Activated CD8-positive, alpha-beta memory T cell treated with anti-CD3 and anti-CD28 coated beads for 48 hours (primary cell): ENCODE data around the gene MAGI2.

Experiments
- DNase-seq, 3 experiments: peaks; one replicate each; pipeline ENCODE4 v3.0.0-alpha.2; 2020; ENCODE audit warnings: low read depth in 2 of 3, low spot score in 2 of 3

Gene MAGI2

DNA sequence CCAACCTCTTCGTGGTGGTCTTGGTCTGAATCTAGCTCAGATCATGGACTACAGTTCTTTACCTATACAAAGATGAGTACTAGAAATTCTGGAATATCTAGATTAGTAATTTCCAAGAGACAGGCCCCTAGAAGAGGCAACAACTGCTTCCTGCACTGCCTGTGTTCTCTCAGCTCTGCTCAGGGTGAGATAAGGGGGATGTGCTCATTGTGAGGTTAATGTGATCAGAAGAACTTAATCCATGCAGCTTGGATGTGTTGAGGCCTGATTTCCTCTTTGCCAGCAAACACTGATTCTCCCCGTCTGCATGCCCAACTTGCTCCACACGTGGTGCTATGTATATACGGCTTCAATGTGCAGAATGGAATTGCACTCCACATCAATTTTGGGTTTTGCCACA, 1386.9 kb downstream of the MAGI2 start:
- no peak for DNase-seq

DNA sequence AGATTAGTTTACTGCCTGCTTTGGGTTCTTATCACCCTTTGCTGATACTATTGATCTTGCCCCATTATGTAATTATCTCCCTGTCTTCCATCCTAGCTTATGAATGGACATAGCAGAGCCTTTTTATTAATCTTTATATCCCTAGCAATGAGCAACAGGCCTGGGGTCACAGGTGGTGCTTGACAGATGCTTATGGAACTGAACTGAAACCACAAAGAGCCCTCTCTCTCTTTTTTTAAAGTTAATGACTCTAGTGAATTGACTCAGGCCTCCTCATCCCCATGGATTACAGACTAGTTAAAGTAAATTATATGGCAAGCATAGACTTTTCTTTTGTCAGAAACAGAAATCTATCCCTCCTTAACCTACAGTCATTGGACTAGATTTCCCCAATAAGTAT, 1389.7 kb downstream of the MAGI2 start:
- no peak for DNase-seq

DNA sequence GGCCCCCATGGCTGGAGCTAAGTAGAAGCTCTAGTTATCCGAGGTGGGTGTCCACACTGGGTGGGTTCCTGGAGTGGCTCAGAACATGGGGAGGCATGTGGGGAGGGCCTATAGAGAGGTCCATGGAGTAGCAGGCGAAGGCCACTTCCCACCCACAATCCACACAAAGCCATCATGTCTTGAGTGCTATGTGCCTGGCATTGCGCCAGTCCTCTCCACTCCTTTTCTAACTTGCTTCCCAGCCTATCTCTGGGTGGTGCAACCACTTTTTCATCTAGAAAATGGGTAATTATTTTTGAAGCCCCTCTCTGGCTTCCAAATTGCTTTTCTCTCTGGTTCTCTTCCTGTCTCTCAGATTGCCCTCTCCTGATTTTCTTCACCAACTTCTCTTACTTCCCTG, 1391.3 kb downstream of the MAGI2 start:
- DNase-seq, result no peak

DNA sequence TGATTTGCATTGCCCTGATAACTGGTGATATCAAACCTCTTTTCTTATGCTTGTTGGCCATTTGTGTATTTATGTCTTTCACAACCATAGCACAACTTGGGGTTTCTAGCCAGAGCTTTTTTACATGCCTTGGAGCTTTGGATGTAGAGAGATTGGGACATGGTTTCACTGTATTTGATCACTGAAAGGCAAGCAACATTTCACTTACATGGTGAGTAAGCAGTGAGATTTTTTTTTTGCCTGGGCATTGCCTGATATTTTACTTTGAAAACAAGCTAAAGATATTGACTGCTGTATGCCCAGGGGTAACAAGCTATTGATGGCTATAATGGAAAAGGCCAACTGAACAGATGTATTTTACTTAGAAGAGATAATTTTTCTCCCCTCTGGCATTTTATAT, 1395.9 kb downstream of the MAGI2 start:
- DNase-seq, result no peak

DNA sequence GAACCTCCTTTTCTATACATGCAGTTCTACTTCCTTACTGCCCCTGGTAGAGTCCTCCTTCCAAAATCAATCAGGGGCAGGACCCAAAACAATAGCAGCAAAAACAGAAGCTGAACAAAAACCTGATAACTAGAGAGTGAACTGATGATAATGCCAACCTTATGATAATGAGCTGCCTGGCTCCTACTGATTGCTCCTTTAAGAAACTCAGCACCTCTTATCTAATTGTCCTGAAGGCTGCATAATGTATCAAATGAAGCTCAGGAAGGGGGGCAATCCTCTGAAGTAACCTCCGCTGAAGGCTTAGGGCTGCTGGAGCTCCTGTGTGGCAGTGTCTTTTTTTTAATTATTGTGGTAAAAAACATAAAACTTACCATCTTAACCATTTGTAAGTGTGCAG, 1397.9 kb downstream of the MAGI2 start:
- no peak for DNase-seq

DNA sequence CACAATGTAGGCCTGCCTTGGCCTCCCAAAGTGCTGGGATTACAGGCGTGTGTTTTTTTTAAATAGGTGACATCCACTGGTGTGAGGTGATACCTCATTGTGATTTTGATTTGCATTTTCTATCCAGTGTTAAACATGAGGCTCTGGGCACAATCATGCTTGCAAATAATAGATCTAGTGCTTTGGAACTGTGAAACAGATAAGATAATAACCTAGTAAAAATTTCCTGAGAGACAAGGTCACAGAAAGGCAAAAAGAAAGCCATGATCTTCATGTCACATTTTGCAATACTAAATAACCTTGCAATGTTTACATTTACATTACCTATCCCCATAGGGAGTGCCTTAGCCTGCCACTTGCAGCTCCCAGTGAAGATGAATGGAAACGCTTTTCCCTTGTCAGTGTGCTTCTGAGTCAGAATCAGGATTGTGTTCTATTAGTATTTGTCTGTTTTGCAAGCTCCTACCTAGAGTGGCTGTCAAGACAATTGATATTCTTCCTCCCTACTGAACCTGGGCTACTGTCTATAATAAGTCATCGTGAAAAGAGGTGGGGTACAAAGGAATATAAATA, 1398.4 kb downstream of the MAGI2 start:
- no peak for DNase-seq

DNA sequence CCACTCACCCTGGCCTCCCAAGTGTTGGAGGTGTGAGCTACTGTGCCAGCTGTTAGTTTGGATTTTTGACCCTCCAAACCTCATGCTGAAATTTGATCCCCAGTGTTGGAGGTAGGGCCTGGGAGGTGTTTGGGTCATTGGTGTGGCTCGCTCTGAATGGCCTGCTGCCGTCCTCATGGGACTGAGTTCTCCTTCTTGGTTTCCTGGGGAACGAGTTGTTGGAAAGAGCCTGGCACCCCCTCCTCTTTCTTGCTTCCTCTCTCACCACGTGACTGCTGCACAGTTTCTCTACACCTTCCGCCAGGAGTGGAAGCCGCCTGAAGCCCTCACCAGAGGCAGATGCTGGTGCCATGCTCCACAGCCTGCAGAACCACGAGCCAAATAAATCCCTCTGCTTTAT, 1401.4 kb downstream of the MAGI2 start:
- no peak for DNase-seq

DNA sequence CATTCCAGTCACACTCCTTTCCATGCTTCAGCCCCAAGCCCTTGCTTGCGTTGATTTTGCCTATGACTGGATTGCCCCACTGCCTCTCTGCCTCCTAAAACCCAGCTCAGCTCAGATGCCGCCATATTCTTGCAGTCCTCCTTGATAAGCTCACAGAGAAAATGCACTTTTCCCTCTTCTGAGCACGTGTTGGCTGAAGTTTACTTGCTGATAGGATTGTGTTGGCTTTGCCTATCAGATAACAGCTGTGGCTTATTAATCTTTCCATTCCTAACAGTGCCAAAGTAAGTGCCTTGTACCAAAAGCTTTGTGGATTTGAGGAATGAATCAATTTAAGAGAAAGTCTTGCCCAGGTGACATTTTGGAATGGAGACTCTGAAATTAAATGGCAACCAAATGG, 1405.7 kb downstream of the MAGI2 start:
- DNase-seq, result no peak

DNA sequence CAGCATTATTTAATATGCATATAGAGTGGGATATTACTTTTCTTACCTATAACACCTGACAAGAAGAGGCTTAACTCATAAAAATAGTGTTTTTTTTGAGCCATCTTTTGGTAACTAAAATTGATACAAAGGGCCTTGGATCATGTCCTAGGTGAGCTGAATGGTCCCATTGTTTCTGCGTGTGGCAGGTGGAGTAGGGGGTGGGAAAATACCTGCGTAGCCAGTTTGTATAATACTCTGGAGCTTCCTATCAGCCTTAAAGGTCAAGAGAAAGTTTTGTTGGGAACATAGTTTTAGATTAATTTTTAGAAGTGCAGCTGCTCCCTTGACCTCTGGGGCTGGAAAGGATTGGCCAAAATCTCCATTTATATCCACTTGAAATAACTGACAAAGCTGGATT, 1410.3 kb downstream of the MAGI2 start:
- DNase-seq, result no peak

DNA sequence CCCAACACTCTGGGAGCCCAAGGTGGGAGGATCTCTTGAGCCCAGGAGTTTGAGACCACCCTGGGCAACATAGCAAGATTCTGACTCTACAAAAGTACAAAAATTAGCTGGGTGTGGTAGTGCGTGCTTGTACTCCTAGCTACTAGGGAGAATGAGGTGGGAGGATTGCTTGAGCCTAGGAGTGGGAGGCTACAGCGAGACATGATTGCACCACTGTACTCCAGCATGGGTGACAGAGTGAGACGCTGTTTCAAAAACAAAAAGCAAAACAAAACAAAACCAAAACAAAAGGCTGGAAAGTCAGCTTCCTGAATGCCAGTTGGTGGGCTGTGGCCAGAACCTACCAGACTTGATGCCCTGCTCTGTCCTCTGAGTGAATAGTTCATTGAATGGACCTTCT, 1412.0 kb downstream of the MAGI2 start:
- no peak for DNase-seq

DNA sequence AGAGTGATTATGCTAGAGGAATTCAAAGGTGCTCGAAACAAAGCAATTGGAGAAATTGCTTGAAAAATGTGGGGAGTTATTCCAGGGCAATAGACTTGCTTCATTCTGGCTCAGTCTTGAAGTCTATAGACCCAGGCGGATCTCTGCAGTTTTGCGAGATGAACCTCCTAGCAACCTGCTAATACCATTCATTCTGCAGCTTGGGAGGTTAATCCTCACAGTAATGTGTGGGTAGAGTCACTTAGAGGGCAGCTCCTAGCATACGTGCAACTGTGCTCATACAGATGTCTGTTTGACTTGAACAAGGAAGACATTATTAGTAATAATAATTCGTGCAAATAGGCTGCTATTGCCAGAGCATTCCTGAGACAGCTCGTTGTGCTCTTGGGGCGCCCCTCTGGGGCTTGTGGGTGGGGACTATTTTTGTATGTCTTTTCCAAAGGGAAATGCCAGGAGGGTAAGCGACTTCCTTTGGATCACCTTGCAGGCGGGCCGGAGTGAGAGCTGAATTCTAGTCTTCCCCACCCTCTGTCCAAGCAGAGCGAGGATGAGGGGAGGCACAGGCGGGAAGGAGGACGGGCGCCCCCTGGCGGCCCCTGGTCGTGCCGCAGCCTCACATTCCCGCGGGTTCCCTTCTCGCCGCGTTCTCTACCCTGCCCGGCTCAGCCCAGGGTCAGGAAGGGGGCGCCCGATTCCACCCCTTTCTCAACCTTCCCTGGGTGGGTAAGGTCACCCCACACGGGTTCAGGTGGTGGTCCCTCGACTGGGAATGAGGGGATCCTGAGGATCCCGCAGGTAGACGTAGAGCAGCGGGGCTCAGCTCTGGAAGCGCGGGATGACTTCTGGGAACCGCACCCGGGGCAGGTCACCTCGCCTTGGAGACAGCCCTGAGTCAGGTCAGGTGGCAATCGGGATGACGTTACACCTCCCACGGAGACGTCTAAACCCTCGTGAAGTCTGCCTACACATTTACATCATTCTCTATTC, 1413.4 kb downstream of the MAGI2 start:
- DNase-seq, result peak in 2 of 3 experiments; percentile 21 to 22

DNA sequence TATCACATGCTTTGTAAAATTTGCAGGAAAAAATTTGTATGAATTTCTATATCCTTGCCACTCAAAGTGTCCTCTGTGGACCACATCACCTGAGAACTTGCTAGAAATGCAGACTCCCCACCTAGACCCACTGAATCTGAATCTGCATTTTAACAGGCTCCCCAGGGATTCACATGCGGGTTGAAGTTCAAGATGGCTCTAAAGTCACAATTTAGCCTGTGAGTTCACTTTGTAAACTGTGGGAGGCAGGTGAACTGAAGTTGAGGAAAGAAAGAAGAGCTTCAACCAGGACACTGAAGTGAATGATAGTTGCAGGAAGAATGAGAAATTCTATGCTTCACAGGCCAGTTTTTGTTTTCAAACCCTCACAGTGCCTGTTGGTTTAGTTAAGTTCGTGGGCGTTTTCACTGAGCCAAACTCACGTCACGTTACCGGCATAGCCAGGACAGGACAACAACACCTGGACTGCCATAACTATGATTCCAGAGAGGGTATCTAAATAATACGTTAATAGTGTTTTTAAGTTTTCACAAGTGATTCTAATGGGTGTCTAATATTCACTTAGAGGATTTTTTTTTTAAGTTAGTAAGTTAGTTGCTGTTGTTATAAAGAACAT, 1414.9 kb downstream of the MAGI2 start:
- DNase-seq, result no peak

DNA sequence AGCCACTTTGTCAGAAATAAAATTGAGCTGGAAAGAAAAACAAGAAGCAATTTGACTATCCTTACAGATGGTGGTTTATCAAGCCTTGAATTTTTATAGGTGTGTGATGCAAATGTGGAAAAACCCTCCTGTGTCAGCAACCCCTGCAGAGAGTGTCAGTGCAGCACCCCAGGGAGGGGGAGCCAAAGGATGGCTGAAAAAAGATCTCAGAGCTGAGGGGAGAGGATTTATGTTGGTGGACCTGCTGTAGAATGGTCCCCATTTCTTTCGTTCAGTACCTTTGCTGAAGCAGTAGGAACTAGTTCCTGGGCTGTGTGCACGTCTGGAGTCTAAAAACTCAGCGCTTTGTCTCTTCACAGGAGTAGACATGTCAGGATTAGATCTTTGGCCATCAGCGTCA, 1415.9 kb downstream of the MAGI2 start:
- DNase-seq, result no peak

DNA sequence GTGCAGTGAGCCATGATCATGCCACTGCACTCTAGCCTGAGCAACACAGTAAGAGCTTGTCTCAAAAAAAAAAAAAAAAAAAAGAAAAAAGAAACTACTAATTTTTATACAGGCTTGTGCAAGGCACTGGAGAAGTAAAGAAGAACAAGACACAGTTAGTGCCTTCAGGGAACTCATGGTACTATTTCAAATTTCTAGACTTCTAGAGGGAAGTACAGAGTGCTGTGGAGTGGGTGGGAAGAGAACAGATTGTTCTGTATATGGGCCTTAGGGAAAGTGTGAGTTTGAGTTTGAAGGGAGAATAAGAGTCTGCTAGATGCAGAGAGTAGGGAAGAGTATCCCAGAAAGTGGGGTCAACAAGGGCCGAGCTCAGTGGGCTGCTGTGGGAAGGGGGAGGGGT, 1420.1 kb downstream of the MAGI2 start:
- no peak for DNase-seq

DNA sequence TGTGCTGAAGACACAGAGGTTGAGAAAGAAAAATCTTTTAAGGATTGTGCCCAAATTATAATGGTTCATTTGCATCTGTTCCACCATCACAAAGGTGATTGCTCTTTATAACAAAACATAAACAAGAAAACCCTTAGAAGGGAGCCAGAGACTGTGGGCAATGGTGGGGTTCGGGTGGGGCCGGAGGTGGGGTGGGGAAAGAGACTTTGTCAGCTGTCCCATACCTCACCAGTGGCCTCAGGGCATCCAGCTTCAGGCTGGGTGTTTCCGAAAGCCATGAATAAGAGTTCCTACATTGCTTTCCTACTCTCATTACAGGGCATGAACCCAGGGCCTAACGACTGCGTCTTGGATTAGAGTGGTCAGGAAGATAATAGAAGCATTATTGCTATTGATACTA, 1427.0 kb downstream of the MAGI2 start:
- DNase-seq, result no peak

DNA sequence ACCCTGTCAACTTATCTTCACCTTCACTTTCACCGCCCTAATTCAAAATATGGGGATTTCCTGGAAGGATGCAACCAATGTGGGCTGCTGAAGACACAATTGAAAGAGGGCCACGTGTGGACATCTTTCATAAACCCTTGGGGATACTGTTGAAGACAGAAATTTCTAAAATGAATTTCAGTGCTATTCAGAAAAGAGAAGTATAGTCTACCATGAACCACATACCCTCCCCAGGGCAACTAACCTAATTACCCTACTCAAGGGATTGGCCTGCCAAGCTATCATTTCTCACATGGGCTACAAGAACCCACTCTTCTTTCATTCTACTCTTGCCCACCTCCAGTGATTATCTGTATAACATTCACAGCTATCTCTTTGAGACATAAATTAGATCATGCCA, 1428.9 kb downstream of the MAGI2 start:
- DNase-seq, result no peak

DNA sequence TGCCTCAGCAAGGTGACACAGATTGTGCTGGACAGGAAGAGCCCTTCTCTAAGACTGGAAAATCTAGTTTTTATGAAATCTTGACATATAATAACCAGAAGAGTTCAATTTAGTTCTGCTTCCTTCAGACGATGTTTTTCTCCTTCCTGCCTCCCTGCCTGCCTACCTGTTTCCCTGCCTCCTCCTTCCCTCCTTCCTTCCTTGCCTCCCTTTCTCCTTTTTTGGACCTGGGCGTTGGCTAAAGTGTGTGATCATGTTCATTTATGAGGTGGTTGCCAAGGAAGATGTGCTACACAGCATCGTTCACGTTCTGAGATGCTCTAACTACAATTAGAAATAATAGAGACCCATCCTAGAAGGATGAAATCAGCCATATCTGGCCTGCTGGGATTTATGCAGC, 1430.3 kb downstream of the MAGI2 start:
- no peak for DNase-seq

DNA sequence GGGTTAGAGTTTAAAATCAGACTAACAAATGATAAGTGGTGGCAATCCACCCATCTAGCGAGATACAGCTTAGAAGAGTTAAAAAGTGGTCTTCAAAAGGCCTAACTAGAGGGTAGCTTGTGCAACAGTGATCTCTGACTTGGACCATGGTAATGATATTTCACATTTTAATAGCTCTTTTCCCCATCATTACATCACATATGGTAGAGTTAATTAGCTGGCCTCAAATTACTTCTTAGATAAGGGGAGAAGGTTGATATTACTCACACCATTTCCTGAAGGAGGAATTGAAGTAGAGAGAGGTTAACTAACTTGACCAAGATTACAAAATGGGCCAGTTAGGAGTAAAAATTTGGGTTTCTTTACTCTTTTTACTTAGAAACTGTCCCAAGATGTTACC, 1431.3 kb downstream of the MAGI2 start:
- DNase-seq, result no peak

DNA sequence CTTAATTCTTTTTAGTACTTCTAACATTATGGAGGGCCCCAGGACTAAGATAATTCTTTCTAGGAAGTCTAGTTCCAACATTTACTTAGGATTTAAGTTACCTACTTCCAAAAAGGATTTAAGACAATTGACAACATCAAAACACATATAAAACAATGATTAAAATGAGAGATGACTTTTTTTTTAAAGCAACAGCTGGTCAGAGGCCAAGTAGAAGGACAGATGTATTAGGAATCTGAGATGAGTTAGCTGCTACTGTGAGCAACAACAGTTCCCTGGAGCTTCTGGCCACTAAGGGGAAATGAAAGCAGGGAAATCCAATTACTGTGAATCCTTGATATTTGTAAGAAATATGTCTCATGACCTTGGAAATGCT, 1432.6 kb downstream of the MAGI2 start:
- DNase-seq, result no peak

DNA sequence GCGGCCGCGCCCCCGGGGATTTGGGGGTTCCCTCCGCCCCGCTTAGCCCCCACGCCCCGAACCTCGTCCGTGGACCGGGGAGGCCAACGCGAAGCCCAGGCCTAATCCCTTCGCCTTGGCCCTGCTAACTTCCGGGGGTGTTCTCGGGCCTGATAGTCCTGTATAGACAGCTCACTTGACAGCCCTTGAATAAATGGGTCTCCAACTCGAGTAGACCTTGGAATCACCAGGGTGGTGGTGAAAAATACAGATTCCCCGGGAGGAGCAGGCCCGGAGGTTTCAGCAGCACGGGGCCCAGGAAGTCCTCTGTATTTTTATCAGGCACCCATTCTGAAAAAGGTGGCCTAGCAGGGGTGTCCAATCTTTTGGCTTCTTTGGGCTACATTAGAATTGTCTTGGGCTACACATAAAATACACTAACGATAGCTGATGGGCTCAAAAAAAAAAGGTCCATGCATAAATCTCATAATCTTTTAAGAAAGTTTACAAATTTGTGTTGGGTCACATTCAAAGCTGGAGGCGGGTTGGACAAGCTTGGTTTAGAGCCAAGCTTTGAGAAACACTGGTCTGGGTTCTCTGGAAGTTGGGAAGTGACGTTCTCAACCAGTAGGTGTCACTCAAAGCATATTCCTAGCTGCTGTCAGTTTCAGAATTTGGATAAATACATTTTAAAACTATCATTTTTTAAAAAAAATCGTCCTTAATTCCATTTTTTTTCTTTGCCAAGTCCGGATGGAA, 1433.2 kb downstream of the MAGI2 start:
- peak in 1 of 3 experiments; percentile 7 for DNase-seq

DNA sequence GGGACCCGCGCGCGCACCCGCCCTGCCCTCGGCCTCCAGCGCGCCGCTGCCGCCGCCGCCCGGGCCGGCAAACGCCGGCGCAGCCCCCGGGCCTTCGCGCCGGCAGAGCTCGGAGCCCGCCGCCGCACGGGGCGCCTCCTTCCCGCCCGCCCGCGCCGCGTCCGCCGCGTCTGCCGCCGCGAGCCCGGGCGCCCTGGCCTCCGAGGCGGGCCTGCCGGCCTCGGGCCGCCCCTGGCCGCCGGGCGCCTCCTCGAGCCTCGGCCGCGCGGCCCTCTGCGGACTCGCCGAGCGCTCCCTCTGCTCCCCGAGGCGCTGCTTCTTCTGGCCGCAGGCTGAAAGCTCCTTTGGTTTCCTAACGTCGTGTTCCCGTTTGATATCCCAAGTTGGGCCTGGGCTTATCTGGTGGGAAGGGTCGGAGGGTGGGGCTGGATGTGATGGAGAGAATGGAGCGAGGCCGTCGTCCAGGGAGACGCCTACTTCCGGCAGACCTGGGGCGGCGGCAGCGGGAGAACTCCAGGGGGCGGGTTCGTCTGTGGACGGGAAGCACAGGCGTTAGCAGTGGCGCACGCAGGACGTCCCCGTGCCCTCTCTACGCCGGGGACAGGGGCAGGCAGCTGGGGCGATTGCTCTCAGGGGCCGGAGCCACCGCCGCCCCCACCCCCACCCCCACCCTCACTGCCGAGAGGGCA, 1433.9 kb downstream of the MAGI2 start:
- DNase-seq, result peak; percentile 29 to 43 (median 35)
